K562 (cell line): Measurements from ENCODE around the gene EGLN3. TPM values are rescaled to one million over a fixed set of nuclear protein-coding genes. Genes with fewer than 3 reads are reported as not detected.

Source experiments
- ARHGAP35 ChIP-seq: fragments of 450-650 bp; IDR thresholded peaks from 2 replicates; pipeline ENCODE4 v1.6.1; 2018; ENCODE audit not compliant: partially characterized antibody
- BRF1 ChIP-seq: IDR thresholded peaks from 3 replicates; pipeline ENCODE4 v1.6.1; 2011; ENCODE audit warnings: borderline replicate concordance, mild to moderate bottlenecking; ENCODE audit not compliant: insufficient read length; ENCODE audit errors: extremely low read depth
- ELK3 ChIP-seq: fragments of 450-650 bp; formaldehyde crosslinking; IDR thresholded peaks from 2 replicates; pipeline ENCODE4 v1.4.0; 2020; ENCODE audit warnings: mild to moderate bottlenecking
- NCOR1 ChIP-seq: fragments of 450-650 bp; IDR thresholded peaks from 2 replicates; pipeline ENCODE4 v1.6.1; 2016; ENCODE audit warnings: mild to moderate bottlenecking, moderate library complexity
- PHF8 ChIP-seq: fragments of 200-600 bp; sonication (generic); IDR thresholded peaks from 2 replicates; pipeline ENCODE4 v1.6.1; 2012; ENCODE audit warnings: mixed run types, mild to moderate bottlenecking, inconsistent platforms, low read length, moderate library complexity, borderline replicate concordance
- PKNOX1 ChIP-seq: fragments of 450-650 bp; IDR thresholded peaks from 2 replicates; pipeline ENCODE4 v1.6.1; 2016
- RFX1 ChIP-seq: fragments of 450-650 bp; IDR thresholded peaks from 2 replicates; pipeline ENCODE4 v1.6.1; 2016; ENCODE audit warnings: mild to moderate bottlenecking, moderate library complexity
- SUPT5H ChIP-seq: fragments of 450-650 bp; IDR thresholded peaks from 2 replicates; pipeline ENCODE4 v1.6.1; 2016
- TFE3 ChIP-seq: fragments of 450-650 bp; formaldehyde crosslinking; IDR thresholded peaks from 2 replicates; pipeline ENCODE4 v1.4.0; 2020; ENCODE audit warnings: mild to moderate bottlenecking, mixed read lengths
- ZFX ChIP-seq: sonication (generic); formaldehyde crosslinking; IDR thresholded peaks from 2 replicates; pipeline ENCODE4 v1.8.0; 2022; ENCODE audit warnings: mild to moderate bottlenecking, missing genetic modification reagents, moderate library complexity
- ZNF280A ChIP-seq: fragments of 450-650 bp; IDR thresholded peaks from 2 replicates; pipeline ENCODE4 v1.6.1; 2018; ENCODE audit warnings: mild to moderate bottlenecking, low read depth; ENCODE audit not compliant: partially characterized antibody
- polyA plus RNA-seq, 8 experiments: library from polyadenylated mRNA; depleted of rRNA in 4 of 8; stranded (reverse) in 5 of 8; unstranded in 3 of 8; fragments of >200 nt; fragmentation: Nextera tagmentation in 2 of 8; fragmentation: Illumina TruSeq in 1 of 8; extraction: Ambion mirVana in 2 of 8; extraction: Trizol in 1 of 8; gene quantifications; 2 replicates each; pipeline versions ENCODE4 v1.2.1 to v1.2.3, GENCODE V29; 2011 to 2014; ENCODE audit warnings: inconsistent platforms in 1 of 8, missing spikeins in 1 of 8
- total RNA-seq, 7 experiments: library from RNA; depleted of rRNA in 6 of 7; stranded (reverse); fragments of >200 nt in 6 of 7; fragmentation: Illumina TruSeq in 2 of 7; extraction: Trizol in 2 of 7; gene quantifications; 2 replicates each; pipeline versions ENCODE4 v1.2.1 to v1.2.3, GENCODE V29; 2011 to 2021; ENCODE audit warnings: low replicate concordance in 1 of 7
- TF ChIP-seq, protein P1 (sequence below): sonication (generic); formaldehyde crosslinking; IDR thresholded peaks from 2 replicates; pipeline ENCODE4 v1.9.0; 2022; ENCODE audit warnings: mild to moderate bottlenecking, missing genetic modification reagents
- TF ChIP-seq, protein P2 (sequence below): fragments of 450-650 bp; IDR thresholded peaks from 2 replicates; pipeline ENCODE4 v1.6.1; 2016; ENCODE audit warnings: antibody characterized with exemption
- TF ChIP-seq, protein P3 (sequence below), 2 experiments: IDR thresholded peaks; 2 replicates each; pipeline ENCODE4 v1.6.1; 2011; ENCODE audit warnings: borderline replicate concordance in 1 of 2, control low read depth in 1 of 2, low read depth in 1 of 2, low read length in 1 of 2, mild to moderate bottlenecking in 1 of 2, mixed read lengths in 1 of 2, moderate library complexity in 1 of 2; ENCODE audit not compliant: insufficient read depth in 1 of 2, insufficient read length in 1 of 2, poor library complexity in 1 of 2, severe bottlenecking in 1 of 2; ENCODE audit errors: extremely low read depth in 1 of 2

Gene EGLN3
- total and polyA plus RNA-seq, 9 of the 15 experiments (the other 6 are each of a cell fraction or from before 2014, with no cell fraction given), result 2.5 to 87.6 (median 5.8) TPM

- TF ChIP-seq ELK3 (CRISPR knock-in tag) (no peak), SUPT5H (peak; percentile 95), ZFX (CRISPR knock-in tag) (peak; percentile 50), PKNOX1 (peak; percentile 90), TFE3 (CRISPR knock-in tag) (no peak), ARHGAP35 (peak; percentile 24), ZNF280A (no peak), BRF1 (no peak), RFX1 (0 out of 2 replicates have a peak, but pooled peaks have one; percentile 33), PHF8 (peak; percentile 73; the same call in 1 of the 2 replicates), NCOR1 (no peak)
- TF ChIP-seq, protein P1, sequence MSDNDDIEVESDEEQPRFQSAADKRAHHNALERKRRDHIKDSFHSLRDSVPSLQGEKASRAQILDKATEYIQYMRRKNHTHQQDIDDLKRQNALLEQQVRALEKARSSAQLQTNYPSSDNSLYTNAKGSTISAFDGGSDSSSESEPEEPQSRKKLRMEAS, result peak; percentile 23; the same call in 1 of the 2 replicates
- TF ChIP-seq, protein P2, sequence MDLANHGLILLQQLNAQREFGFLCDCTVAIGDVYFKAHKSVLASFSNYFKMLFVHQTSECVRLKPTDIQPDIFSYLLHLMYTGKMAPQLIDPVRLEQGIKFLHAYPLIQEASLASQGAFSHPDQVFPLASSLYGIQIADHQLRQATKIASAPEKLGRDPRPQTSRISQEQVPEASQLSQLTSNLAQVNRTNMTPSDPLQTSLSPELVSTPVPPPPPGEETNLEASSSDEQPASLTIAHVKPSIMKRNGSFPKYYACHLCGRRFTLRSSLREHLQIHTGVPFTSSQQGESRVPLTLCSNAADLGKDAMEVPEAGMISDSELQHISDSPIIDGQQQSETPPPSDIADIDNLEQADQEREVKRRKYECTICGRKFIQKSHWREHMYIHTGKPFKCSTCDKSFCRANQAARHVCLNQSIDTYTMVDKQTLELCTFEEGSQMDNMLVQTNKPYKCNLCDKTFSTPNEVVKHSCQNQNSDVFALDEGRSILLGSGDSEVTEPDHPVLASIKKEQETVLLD, result no peak
- TF ChIP-seq, protein P3, sequence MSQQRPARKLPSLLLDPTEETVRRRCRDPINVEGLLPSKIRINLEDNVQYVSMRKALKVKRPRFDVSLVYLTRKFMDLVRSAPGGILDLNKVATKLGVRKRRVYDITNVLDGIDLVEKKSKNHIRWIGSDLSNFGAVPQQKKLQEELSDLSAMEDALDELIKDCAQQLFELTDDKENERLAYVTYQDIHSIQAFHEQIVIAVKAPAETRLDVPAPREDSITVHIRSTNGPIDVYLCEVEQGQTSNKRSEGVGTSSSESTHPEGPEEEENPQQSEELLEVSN (IDR thresholded peaks at IDR 0.05; ENCODE audit: borderline replicate concordance in 1 of 2, extremely low read depth in 1 of 2, insufficient read depth in 1 of 2, insufficient read length in 1 of 2, low read depth in 1 of 2, low read length in 1 of 2, poor library complexity in 1 of 2, severe bottlenecking in 1 of 2), result peak; percentile 39 to 50
Measured at GRCh38 chr14:33950320-33951182, at the start of gene EGLN3 (continued).
